GM12878 (cell line): ENCODE data around the gene AARSD1. TPM values are rescaled to one million over a fixed set of nuclear protein-coding genes. Genes with fewer than 3 reads are reported as not detected.

Experiments used
- ATAC-seq: fragments of 200-7000 bp; cut with Tn5 transposase; 3 replicates; pipeline ENCODE4 v1.9.1; 2020; ENCODE audit warnings: mild to moderate bottlenecking, moderate library complexity
- BruUV-seq: library from RNA; stranded (reverse); fragments of 400-500 nt; replicated peaks from 2 replicates; lab custom pipeline; 2021; lab: Mats Ljungman, UMichigan
- CTCF ChIA-PET: fragments of 300-600 bp; sonication (Branson Sonifier 250); formaldehyde crosslinking; extraction: SDS; loops from one replicate; lab custom pipeline; 2021; ENCODE audit warnings: inconsistent platforms; lab: Yijun Ruan, JAX
- POLR2A ChIA-PET: fragments of 350-600 bp; formaldehyde crosslinking; extraction: SDS; loops from one replicate; lab custom pipeline; 2021; ENCODE audit warnings: inconsistent platforms; lab: Charles Lee
- RAD21 ChIA-PET: fragments of 300-600 bp; sonication (Branson Sonifier 250); formaldehyde crosslinking; loops from one replicate; lab custom pipeline; 2023; ENCODE audit warnings: antibody characterized with exemption; ENCODE audit not compliant: unreplicated experiment; lab: Charles Lee
- SMC1A ChIA-PET: fragments of 300-600 bp; sonication (Branson Sonifier 250); formaldehyde crosslinking; loops from one replicate; lab custom pipeline; 2023; ENCODE audit not compliant: unreplicated experiment, uncharacterized antibody; lab: Charles Lee
- DNase-seq: peaks from one replicate; pipeline ENCODE4 v3.0.0-alpha.2; 2011; ENCODE audit warnings: low read depth, low spot score
- FAIRE-seq: peaks from 3 replicates; lab custom pipeline; 2011; peaks lifted over from hg19 to GRCh38; lab: Jason Lieb, UNC
- H2AFZ ChIP-seq: 2 replicates; pipeline ENCODE4 v1.6.0; 2011; ENCODE audit warnings: low read depth, low read length, control low read depth; ENCODE audit not compliant: control insufficient read depth
- H3K27ac ChIP-seq: 2 replicates; pipeline ENCODE4 v1.5.1; 2011; ENCODE audit warnings: control low read depth; ENCODE audit not compliant: control insufficient read depth, insufficient read depth
- H3K27me3 ChIP-seq, 2 experiments: replicated peaks in 1 of 2; 2 replicates each; pipeline versions ENCODE4 v1.6.0 to v1.6.1; 2011; ENCODE audit warnings: low read length in 1 of 2; ENCODE audit not compliant: control insufficient read depth in 2 of 2, insufficient read depth in 2 of 2
- H3K36me3 ChIP-seq, 2 experiments: 2 replicates each; pipeline ENCODE4 v1.5.1; 2011; ENCODE audit warnings: low read length in 1 of 2; ENCODE audit not compliant: control insufficient read depth in 2 of 2, insufficient read depth in 2 of 2
- H3K4me1 ChIP-seq: 2 replicates; pipeline ENCODE4 v1.6.1; 2011; ENCODE audit warnings: mild to moderate bottlenecking, low read length, moderate library complexity, mixed read lengths; ENCODE audit not compliant: control insufficient read depth, insufficient read depth
- H3K4me2 ChIP-seq: 2 replicates; pipeline ENCODE4 v1.6.0; 2011; ENCODE audit warnings: control low read depth; ENCODE audit not compliant: control insufficient read depth, insufficient read depth
- H3K4me3 ChIP-seq: fragments of 200-600 bp; sonication (generic); 2 replicates; pipeline ENCODE4 v1.5.1; 2016
- H3K79me2 ChIP-seq: 2 replicates; pipeline ENCODE4 v1.6.0; 2011; ENCODE audit warnings: low read length; ENCODE audit not compliant: control insufficient read depth, insufficient read depth
- H3K9ac ChIP-seq: 2 replicates; pipeline ENCODE4 v1.8.0; 2011; ENCODE audit warnings: low read length, control low read depth, mixed read lengths; ENCODE audit not compliant: control insufficient read depth, insufficient read depth
- H3K9me3 ChIP-seq: replicated peaks from 3 replicates; pipeline ENCODE4 v1.5.1; 2011; ENCODE audit warnings: mild to moderate bottlenecking, low read length; ENCODE audit not compliant: control insufficient read depth, insufficient read depth
- H4K20me1 ChIP-seq: 2 replicates; pipeline ENCODE4 v1.6.0; 2011; ENCODE audit not compliant: control insufficient read depth, insufficient read depth
- FOXK2 ChIP-seq: fragments of 450-650 bp; IDR thresholded peaks from 2 replicates; pipeline ENCODE4 v1.6.1; 2017; ENCODE audit warnings: mild to moderate bottlenecking, moderate library complexity
- KLF5 ChIP-seq: fragments of 450-650 bp; IDR thresholded peaks from 2 replicates; pipeline ENCODE4 v1.6.1; 2014; ENCODE audit warnings: mild to moderate bottlenecking; ENCODE audit not compliant: partially characterized antibody
- RBBP5 ChIP-seq: fragments of 200-600 bp; sonication (generic); conservative IDR thresholded peaks from 2 replicates; pipeline ENCODE4 v1.6.1; 2016
- SRF ChIP-seq, 2 experiments: IDR thresholded peaks; 2 replicates each; pipeline ENCODE4 v1.6.1; 2011; ENCODE audit warnings: low read depth in 2 of 2, low read length in 2 of 2, mild to moderate bottlenecking in 1 of 2, moderate library complexity in 1 of 2
- STAT3 ChIP-seq: IDR thresholded peaks from 2 replicates; pipeline ENCODE4 v1.6.1; 2011; ENCODE audit warnings: low read depth, low read length, improper control_type of control experiment
- ZBTB4 ChIP-seq: fragments of 450-650 bp; formaldehyde crosslinking; IDR thresholded peaks from 2 replicates; pipeline ENCODE4 v1.4.0; 2022; ENCODE audit warnings: mild to moderate bottlenecking, moderate library complexity
- WGBS: methylation state at CpG from one replicate; pipeline ENCODE4 v1.1.6; 2016; ENCODE audit warnings: low lambda C conversion rate; ENCODE audit not compliant: insufficient replicate concordance, insufficient coverage; ENCODE audit errors: missing lambda C conversion rate; 5-methylcytosine and 5-hydroxymethylcytosine counted together
- in situ Hi-C: fragments of 300-500 bp; cut with MboI; formaldehyde crosslinking; loops from 9 replicates; pipeline ENCODE4 v1.14.3; 2018; ENCODE audit warnings: mixed read lengths
- intact Hi-C: fragments of 100-400 bp; cut with micrococcal nuclease; formaldehyde crosslinking; loops from one replicate; pipeline ENCODE4 v1.14.2; 2022; ENCODE audit not compliant: unreplicated experiment
- polyA plus RNA-seq, 11 experiments: library from polyadenylated mRNA; depleted of rRNA in 4 of 11; unstranded in 6 of 11; stranded (reverse) in 5 of 11; fragments of >200 nt; fragmentation: Nextera tagmentation in 4 of 11; fragmentation: Illumina TruSeq in 1 of 11; extraction: Ambion mirVana in 4 of 11; extraction: Trizol in 1 of 11; gene quantifications; 1 replicate in 1 of 11; 2 replicates in 10 of 11; pipeline versions ENCODE4 v1.2.1 to v1.2.3, GENCODE V29; 2011 to 2016; ENCODE audit warnings: inconsistent platforms in 2 of 11, missing spikeins in 2 of 11, low read depth in 1 of 11
- total RNA-seq, 4 experiments: library from RNA; depleted of rRNA in 3 of 4; stranded (reverse); fragments of >200 nt in 3 of 4; fragmentation: Illumina TruSeq in 1 of 4; extraction: Trizol in 1 of 4; gene quantifications; 2 replicates each; pipeline versions ENCODE4 v1.2.1 to v1.2.3, GENCODE V29; 2013 to 2021
- TF ChIP-seq, protein P1 (sequence below): IDR thresholded peaks from 2 replicates; pipeline ENCODE4 v1.6.1; 2012; ENCODE audit warnings: low read depth, low read length, improper control_type of control experiment
- TF ChIP-seq, protein P2 (sequence below): fragments of 450-650 bp; IDR thresholded peaks from 2 replicates; pipeline ENCODE4 v1.6.1; 2017; ENCODE audit warnings: low read depth, mild to moderate bottlenecking, moderate library complexity

The AARSD1 gene
- total and polyA plus RNA-seq, 10 of the 15 experiments (the other 5 are each of a cell fraction or from before 2014, with no cell fraction given) = 32.2 to 86.2 (median 52.8) TPM

DNA sequence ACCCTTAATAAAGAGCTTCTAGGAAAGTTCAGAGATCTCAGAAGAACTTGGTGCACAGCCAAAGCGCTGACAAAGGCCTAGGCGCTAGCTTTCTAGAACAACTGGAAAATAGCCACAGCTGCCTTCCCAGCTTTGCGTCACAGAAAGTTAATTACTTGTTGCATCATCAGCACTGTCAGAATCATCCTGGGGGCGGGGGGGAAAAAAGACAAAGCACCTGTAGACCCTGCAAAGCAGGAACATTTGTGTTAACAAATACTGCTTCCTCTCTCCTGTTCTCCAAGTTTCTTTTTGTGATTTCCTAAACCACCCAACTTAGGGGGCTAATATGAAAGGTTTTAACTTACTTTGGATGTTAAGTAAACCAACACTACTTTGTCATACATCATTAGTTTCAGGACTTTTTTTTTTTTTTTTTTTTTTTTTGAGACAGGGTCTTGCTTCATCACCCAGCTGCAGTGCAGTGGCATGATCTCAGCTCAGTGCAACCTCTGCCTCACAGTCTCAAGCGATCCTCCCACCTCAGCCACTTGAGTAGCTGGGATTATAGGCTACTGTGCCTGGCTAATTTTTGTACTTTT is 4.8 kb upstream of the AARSD1 start (continued):
- TF ChIP-seq, protein P1, sequence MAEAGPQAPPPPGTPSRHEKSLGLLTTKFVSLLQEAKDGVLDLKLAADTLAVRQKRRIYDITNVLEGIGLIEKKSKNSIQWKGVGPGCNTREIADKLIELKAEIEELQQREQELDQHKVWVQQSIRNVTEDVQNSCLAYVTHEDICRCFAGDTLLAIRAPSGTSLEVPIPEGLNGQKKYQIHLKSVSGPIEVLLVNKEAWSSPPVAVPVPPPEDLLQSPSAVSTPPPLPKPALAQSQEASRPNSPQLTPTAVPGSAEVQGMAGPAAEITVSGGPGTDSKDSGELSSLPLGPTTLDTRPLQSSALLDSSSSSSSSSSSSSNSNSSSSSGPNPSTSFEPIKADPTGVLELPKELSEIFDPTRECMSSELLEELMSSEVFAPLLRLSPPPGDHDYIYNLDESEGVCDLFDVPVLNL = no peak
- TF ChIP-seq RBBP5 (no peak), KLF5 (no peak), SRF (IDR thresholded peaks at IDR 0.05; ENCODE audit: low read depth in 2 of 2, low read length in 2 of 2) (no peak)

DNA sequence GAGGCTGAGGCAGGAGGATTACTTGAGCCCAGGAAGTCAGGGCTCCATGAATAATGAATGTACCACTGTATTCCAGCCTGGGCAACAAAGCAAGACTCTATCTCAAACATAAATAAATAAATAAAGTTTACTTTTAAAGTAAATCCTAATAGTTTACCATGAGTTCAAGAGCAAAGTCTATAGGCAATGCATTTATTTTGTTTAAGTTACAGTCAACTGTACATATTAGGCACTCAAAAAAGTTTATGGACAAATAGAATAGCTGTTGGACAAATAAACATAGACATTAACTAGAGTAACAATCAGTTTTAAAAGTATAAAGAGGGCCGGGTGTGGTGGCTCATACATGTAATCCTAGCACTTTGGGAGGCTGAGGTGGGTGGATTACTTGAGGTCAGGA is 3.7 kb upstream of the AARSD1 start:
- no TSS peak for BruUV-seq
- ATAC-seq (no peak), FAIRE-seq (no peak), DNase-seq (no peak)
- Histone ChIP-seq H3K4me1 (no peaks in the 10 kb centered on the region; the same call in 1 of the 2 replicates), H3K9me3 (no peaks in the 10 kb centered on the region), H3K9ac (no peak overlapping the region), H3K4me2 (no peak overlapping the region), H3K27ac (no peak overlapping the region), H2AFZ (no peak overlapping the region), H3K36me3 (no peaks in the 10 kb centered on the region), H3K27me3 (no peaks in the 10 kb centered on the region), H3K79me2 (peaks cover 14% of the 10 kb centered on the region), H4K20me1 (no peaks in the 10 kb centered on the region), H3K4me3 (no peak overlapping the region)
- SMC1A ChIA-PET = interaction anchor here (1.5 kb wide), 1 partner anchor 30 kb away, joined by 3 read pairs; the partner anchor contains the start of gene RPL27
- POLR2A ChIA-PET = interaction anchor here (0.7 kb wide), 1 partner anchor 13 kb away, joined by 3 read pairs; no protein-coding TSS in a partner anchor
- RAD21 ChIA-PET = interaction anchor here (1.9 kb wide), 1 partner anchor 17 kb away, joined by 6 read pairs; no protein-coding TSS in a partner anchor
- CTCF ChIA-PET = interaction anchor here (0.8 to 1.5 kb wide), 5 partner anchors 10 to 150 kb away, joined by 3 to 4 read pairs (median 4); partner anchors contain the start of gene RPL27
- intact Hi-C loops = no loop called here
- no peak for TF ChIP-seq STAT3
- TF ChIP-seq FOXK2 = no peak
- TF ChIP-seq ZBTB4 = no peak
- TF ChIP-seq, protein P2, sequence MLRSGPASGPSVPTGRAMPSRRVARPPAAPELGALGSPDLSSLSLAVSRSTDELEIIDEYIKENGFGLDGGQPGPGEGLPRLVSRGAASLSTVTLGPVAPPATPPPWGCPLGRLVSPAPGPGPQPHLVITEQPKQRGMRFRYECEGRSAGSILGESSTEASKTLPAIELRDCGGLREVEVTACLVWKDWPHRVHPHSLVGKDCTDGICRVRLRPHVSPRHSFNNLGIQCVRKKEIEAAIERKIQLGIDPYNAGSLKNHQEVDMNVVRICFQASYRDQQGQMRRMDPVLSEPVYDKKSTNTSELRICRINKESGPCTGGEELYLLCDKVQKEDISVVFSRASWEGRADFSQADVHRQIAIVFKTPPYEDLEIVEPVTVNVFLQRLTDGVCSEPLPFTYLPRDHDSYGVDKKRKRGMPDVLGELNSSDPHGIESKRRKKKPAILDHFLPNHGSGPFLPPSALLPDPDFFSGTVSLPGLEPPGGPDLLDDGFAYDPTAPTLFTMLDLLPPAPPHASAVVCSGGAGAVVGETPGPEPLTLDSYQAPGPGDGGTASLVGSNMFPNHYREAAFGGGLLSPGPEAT = no peak
- 89% methylated on average over 1 of the region's 1 CpG for WGBS
- in situ Hi-C loops = no loop called here
